Gastroesophageal sphincter (tissue), 3 donors: Measurements from ENCODE around the gene MYRIP.

Source experiments
- EP300 ChIP-seq: sonication (generic); formaldehyde crosslinking; IDR thresholded peaks from one replicate; pipeline ENCODE4 v1.6.1; 2017; ENCODE audit warnings: antibody characterized with exemption, mild to moderate bottlenecking
- POLR2A ChIP-seq, 2 donors: fragments of 450-650 bp; IDR thresholded peaks; one replicate each; pipeline ENCODE4 v1.6.1; 2017; ENCODE audit warnings: antibody characterized with exemption in 2 of 2, mild to moderate bottlenecking in 2 of 2, moderate library complexity in 1 of 2
- POLR2AphosphoS5 ChIP-seq: sonication (generic); formaldehyde crosslinking; IDR thresholded peaks from one replicate; pipeline ENCODE4 v1.6.1; 2017; ENCODE audit warnings: antibody characterized with exemption
- TF ChIP-seq, protein P1 (sequence below), 4 experiments: fragments of 200-600 bp in 2 of 4; fragments of 450-650 bp in 2 of 4; sonication (generic) in 1 of 4; IDR thresholded peaks; one replicate each; pipeline ENCODE4 v1.5.1; 2017 to 2019; ENCODE audit warnings: antibody characterized with exemption in 4 of 4, mild to moderate bottlenecking in 2 of 4, moderate library complexity in 2 of 4

- TF ChIP-seq, protein P1, sequence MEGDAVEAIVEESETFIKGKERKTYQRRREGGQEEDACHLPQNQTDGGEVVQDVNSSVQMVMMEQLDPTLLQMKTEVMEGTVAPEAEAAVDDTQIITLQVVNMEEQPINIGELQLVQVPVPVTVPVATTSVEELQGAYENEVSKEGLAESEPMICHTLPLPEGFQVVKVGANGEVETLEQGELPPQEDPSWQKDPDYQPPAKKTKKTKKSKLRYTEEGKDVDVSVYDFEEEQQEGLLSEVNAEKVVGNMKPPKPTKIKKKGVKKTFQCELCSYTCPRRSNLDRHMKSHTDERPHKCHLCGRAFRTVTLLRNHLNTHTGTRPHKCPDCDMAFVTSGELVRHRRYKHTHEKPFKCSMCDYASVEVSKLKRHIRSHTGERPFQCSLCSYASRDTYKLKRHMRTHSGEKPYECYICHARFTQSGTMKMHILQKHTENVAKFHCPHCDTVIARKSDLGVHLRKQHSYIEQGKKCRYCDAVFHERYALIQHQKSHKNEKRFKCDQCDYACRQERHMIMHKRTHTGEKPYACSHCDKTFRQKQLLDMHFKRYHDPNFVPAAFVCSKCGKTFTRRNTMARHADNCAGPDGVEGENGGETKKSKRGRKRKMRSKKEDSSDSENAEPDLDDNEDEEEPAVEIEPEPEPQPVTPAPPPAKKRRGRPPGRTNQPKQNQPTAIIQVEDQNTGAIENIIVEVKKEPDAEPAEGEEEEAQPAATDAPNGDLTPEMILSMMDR (IDR thresholded peaks at IDR 0.05), result no peak
- TF ChIP-seq POLR2A (IDR thresholded peaks at IDR 0.05) (no peak), POLR2AphosphoS5 (no peak), EP300 (no peak)
These were observed 246.5 kb downstream of the MYRIP start for GRCh38 chr3:40055956-40056355.
